HG03159 (cell line): ENCODE results near the gene MAML3.

Experiments
- ATAC-seq: cut with Tn5 transposase; IDR thresholded peaks from one replicate; pipeline ENCODE4 v1.9.1; 2021; ENCODE audit warnings: mild to moderate bottlenecking, moderate library complexity; ENCODE audit not compliant: unreplicated experiment

MAML3 gene

GRCh38 chr4:140127422-140127821 lies 26.6 kb downstream of the MAML3 start:
- ATAC-seq = no peak

DNA sequence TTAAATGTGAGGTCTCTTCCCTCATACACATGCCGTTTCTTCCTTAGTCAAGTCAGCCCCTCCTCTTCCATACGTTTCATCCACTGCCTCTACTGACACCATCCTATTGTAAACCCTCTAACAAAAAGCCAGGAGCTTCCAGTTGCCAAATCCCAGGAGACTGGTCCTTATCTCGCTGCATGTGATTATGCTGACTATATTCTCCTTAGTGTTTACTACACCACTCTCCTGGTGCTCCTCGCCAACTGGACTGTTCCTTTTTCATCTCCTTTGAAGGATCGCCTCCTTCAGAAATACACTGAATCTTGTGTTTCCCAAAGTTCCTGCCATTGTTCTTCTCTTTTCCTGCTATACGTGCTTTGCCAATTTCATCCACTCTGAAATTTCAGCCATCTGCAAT lies 27.7 kb downstream of the MAML3 start:
- ATAC-seq = no peak

DNA sequence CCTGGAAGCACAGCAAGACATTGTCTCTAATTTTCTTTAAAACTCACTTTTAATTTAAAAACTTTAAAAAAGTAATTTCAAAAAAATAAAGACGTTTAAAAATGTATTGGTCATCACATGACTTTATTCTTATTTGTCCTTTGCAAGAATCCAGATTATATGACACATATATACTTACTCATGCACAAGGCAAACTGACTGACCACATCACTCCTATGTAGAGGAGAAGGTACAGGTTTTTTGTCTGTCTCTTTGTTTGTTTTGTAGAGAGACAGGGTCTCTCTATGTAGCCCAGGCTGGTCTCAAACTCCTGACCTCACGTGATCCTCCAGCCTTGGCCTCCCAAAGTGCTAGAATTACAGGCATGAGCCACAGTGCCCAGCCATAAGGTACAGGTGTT lies 28.6 kb downstream of the MAML3 start:
- ATAC-seq = no peak

- no peak for ATAC-seq
Measured at GRCh38 chr4:140123666-140124377, 30.2 kb downstream of the MAML3 start.

DNA sequence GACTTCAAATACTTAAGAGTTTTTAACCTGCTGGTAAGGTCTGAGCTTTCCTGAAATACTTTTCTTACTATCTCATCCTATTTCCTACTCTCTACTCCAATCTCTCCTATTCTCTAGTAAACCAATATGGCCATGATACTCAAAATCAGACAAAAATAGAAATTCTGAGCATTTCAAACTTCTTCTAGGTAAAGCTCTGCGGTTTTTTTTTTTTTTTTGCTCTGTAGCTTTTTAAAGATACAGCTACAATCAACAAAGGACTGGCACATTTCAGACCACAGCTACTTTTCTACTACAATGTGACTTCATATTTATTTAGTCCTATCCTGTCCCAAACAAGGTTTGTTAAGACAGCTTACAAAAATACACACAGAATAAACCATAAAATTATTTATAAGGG lies 31.1 kb downstream of the MAML3 start:
- no peak for ATAC-seq

DNA sequence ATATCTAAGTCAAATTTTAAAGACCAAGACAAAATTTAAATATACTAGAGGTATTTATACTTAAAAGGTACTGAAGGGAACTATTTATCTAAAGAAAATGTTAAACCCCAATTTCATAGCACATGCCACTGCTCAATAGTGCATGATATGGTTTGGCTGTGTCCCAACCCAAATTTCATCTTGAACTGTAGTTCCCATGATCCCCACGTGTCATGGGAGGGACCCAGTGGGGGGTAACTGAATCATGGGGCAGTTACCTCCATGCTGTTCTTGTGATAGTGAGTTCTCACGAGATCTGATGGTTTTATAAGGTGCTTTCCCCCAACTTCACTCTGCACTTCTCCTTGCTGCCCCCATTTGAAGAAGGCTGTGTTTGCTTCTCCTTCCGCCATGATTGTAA lies 32.3 kb downstream of the MAML3 start:
- no peak for ATAC-seq

GRCh38 chr4:140118931-140119640 lies 34.9 kb downstream of the MAML3 start:
- ATAC-seq = no peak

DNA sequence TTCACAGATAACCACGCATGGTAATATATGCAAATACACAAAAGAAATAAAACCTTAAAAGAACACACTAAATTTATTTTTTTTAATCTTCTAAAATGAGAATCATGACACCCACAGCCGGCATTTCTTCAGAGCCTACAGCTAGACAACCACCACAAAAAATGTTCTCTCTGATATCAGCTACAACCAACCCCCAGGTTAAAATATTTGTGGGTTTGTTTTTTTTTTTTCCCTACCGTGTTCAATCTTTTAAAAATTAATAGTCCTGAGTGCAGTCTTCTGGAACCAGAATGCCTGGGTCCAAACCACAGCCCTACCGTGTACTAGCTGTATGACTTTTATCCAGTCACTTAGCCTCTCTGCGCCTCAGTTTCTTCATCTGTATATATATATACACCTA lies 36.0 kb downstream of the MAML3 start:
- no peak for ATAC-seq

- ATAC-seq = no peak
Measured at GRCh38 chr4:140116442-140117104, 37.4 kb downstream of the MAML3 start.

- no peak for ATAC-seq
Measured at GRCh38 chr4:140115140-140115539, 38.8 kb downstream of the MAML3 start.

DNA sequence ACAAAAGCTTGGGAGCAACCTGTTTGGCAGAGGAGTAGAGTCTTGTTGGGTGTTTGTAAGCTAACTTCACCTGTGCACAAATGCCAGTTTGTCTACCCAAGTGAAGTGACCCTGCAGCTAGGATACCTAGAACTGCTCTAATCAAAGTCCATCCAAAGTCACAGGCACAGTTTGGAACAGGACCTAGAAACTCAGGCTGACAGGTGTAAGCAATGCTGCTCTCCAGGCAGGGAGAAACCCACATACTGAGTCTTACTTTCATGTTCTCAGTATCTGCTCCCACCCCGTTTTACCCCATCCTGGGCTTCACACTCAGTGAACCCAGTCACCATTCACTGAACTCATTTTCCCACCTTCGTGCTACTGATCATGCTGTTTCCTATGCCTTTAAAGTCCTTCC lies 40.3 kb downstream of the MAML3 start:
- no peak for ATAC-seq

DNA sequence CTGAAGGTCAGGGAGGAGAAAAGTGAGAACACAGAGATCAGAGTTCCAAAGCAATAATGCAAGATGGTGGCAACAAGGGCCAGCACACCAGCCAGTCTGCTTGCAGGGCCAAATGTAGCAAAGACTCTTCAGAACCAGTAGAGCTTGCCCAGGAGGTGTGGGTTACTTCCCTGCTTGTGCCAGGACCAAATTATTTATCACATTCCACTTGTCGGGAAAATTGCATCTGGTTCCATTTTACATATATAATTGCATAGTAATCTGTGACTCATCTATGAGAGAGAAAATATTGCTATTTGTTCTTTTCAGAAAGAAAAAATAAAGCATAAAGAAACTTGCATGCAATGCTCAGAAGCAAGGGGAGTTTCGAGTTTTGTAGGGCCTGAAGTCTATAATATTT lies 41.4 kb downstream of the MAML3 start:
- ATAC-seq = no peak

- no peak for ATAC-seq
Measured at GRCh38 chr4:140111256-140111655, 42.7 kb downstream of the MAML3 start.

DNA sequence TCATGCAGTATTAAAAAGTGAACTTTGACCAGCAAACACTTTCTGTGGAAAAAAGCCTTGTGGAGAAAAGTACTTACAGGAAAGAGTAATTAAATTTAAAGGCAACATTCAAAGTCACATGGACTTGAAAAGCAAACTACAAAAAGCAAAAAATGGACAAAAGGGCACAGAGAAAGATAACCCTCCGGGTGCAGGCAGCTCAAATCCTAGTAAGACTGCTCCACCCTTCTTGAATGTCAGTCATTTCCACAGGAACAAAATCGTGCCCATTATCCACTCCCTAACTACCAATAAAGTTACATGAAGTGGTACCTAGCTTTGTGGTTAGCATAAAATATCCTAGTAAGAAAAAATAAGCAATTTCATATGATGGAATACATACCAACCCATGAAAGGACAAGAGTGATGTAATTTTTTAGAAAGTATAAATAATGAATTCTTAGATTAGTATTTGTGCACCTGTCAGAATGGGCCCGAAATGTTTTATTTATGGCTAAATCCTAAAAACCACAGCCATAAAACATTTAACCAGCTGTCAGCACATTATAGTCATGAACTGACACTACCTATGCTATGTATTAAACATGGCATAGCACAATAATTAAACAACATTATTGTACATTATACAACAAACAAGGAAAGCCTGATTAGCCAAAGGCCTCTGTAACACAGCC lies 43.3 kb downstream of the MAML3 start:
- no peak for ATAC-seq

- ATAC-seq = no peak
Measured at GRCh38 chr4:140109737-140110136, 44.2 kb downstream of the MAML3 start.

DNA sequence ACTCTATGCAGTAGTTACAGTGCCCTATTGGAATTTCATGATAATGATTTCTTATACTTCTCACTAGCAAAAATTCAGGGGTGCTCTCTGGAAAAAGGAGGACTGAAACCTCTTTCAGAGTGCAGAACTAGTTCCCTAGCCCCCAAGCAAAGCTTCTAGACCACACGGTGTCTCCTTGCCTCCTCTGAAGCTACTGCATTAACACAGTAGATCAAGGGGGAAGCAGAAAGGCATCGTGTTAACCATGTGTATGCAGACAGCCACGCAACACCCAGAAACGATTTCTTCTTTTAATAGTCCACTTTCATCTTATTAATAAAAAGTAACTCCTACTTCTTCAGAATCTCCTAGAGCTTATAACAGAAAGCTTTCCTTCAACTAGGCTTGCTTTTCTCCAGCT lies 44.7 kb downstream of the MAML3 start:
- no peak for ATAC-seq

DNA sequence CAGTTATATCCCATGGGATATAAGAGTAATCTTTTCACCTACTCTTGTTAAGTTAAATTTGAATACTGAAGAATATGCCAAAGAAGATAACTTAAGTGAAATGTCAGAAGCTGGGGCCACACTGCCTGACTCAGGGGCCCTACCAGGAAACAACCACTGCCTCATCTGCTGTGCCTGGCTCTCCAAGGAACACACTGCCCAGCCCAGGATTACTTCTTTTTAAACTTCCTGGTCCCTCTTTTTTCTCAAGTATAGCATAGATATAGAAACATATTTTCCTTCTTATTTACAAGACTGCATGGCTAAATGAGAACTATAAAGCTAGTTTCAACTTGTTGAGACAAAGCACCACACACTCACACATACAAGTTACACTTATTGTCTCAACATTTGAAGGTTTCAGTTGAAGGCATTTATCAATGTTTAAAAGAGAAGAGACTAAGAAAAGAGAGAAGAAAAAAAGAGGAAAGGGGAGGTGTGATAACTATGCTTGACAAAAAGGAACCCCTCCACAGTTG lies 45.2 kb downstream of the MAML3 start:
- no peak for ATAC-seq

DNA sequence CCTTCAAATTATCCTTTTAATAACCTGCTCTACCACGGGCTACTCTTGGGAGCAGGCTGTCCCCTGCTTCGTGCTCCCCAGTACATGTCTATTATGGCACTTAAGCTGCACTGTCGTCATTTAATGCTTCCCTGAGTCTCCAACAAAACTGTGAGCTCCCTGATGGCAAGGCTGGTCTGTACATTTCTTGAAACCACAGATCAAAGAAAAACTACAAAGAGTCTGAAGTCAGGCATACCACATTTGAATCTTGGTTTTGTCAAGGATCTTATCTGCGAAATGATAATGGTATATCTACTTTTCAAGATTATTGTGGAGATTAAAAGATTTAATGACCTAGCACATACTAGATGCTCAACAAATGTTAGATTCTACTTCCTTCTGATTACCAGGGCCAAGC lies 45.7 kb downstream of the MAML3 start:
- no peak for ATAC-seq

GRCh38 chr4:140106289-140106844 lies 47.6 kb downstream of the MAML3 start:
- no peak for ATAC-seq

DNA sequence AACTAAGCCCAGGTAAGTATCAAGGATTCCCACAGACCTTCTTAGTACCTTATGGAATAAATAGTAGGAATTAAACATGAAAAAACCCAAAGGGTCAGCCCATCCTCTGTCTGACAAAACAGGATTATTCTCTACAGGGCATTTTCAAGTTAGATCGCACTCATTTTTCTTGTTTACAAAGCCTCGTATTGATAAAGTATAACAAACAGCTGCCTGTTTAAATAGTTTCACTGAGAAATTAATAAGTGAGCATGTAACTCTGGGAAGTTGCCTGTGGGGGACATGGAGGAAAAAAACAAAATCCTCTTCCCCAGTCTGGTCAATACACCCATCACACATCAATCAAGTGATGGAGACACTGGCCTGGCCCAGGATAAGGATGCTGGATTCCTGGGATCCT lies 48.5 kb downstream of the MAML3 start:
- no peak for ATAC-seq

DNA sequence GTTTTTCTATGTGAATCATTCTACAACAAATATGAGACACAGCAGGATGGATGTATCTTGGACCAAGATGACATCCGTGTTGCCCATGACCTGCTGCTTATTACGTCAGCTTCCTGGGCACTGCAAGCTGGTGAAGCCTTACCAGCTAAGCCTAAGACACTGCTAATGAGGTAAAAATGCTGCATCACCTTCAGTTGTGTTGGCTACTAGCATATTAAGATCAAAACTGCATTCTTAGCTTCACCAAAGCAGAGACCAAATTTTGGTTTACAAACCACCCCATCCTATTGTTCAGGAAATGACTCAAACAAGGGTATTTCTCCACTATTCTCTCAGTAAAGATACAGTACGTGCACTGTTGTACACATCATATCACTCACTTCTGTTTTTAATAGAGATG lies 50.3 kb downstream of the MAML3 start:
- ATAC-seq = peak; percentile 88
